Measurements from ENCODE around the gene PTER.

PTER gene

DNA sequence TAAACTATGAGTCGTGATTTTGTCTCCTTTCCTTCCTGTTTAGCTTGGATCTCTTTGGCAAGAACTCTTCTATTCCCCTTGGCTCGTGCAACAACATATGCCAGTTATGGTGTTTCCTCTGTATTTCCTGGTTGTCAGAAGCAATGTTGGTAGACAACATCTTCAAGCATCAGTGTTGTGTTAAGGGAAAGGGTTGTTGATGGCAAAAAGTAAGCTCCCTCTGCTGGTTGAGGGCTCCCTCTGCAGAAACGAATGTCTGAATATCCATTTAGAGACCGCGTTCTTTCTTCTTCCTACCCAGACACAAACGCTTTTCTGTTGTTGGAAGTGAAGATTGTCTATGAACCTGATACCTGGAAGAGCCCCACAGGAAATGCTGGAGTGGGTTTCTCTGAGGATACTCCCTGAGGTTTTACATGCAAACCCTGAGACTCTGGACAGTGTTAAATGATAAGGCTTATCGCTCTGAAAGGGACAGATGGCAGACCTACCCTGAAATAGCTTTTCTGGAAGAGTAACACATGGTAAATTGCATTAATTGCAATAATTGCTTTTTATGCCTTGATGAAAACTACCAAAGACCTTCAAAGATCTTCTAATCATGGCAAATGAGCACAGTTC, 108.4 kb downstream of the PTER start:
- FAIRE-seq: no peak

DNA sequence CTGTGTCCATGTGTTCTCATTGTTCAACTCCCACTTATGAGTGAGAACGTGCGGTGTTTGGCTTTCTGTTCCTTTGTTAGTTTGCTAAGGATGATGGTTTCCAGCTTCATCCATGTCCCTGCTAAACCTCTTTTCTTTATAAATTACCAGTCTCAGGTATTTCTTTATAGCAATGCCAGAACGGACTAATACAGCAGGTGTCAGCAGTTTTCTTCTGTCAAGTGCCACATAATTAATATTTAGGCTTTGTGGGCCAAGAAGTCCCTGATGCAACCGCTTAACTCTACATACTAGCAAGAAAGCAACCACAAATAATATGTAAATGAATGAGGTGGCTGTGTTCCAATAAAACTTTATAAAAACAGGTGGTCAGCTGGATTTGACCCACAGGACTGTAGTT, 111.2 kb downstream of the PTER start:
- no peak for FAIRE-seq

GRCh38 chr10:16559236-16559773, 122.5 kb downstream of the PTER start:
- no peak for FAIRE-seq

DNA sequence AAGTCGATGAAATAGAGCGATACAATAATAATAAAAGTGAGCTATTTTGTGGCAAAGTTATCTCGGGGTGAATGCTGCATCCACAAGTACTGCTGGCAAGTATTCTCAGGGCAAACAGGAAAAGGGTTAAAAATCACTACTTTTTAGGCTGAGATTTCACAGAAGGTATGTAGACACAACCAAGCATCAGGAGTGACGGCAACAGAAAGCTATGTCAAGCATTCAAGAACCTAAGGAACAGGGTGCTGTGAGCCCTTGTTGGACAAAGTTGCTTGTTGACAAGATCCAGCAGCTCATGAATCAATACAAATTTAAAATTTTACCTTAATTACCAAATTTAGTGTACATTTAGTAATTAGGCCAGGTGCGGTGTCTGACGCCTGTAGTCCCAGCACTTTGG, 126.1 kb downstream of the PTER start:
- FAIRE-seq: no peak

Measured in A204.1 (cell line).